KG1 (cell line): ENCODE measurements around the gene AKR1C3.
"Not testable (repeated sequence)": the region's sequence is repeated elsewhere in the genome, so short reads cannot be mapped to it uniquely, and the experiment has no call there.

Experiments
- DNase-seq: peaks from one replicate; lab custom pipeline; 2025; lab: John Stamatoyannopoulos, UW

The AKR1C3 gene

GRCh38 chr10:5094265-5095205 lies at the start of gene AKR1C3:
Gene AKR1C3, plus strand, starts transcription at chr10:5094414. Its CDS starts 31 bp downstream, at chr10:5094445.
- no peak for DNase-seq

DNA sequence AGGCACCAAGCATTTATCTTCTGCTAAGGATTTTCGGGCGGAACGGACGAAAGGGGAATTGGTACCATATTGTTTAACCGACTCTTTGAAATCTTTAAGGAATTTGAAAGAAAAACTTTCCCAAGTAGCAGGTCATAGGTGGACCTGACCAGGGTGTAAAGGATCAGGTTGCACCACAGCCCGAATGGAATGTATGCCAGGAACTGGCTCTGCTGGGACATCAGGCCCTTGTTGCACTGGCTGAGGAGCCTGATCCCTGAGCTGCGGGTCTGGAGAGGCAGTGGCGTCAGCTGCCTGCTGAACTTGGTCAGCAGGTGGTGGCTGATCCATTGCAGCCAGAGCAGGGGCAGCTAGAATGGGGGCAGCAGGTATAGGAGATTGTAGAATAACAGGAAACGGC lies 49.1 kb upstream of the AKR1C3 start:
- no peak for DNase-seq

- no peak for DNase-seq
Observed at GRCh38 chr10:5046410-5046809, 47.8 kb upstream of the AKR1C3 start.

DNA sequence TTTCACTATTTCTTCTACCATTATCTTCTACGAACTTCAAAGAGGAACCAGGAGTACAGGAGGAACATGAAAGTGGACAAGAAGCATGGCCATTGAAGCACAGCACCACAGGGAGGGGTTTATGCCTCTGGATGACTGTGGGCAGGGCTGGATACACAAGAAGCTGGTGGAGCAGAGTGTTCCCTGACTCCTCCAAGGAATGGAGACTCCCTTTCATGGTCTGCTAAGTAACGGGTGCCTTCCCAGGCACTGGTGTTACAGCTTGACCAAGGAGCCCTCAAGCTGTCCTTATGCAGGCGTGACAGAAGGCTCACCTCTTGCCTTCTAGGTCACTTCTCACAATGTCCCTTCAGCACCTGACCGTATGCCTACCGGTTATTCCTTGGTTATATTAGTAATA lies 47.2 kb upstream of the AKR1C3 start:
- not testable (repeated sequence) for DNase-seq

- no peak for DNase-seq
Observed at GRCh38 chr10:5047912-5048628, 46.1 kb upstream of the AKR1C3 start.

DNA sequence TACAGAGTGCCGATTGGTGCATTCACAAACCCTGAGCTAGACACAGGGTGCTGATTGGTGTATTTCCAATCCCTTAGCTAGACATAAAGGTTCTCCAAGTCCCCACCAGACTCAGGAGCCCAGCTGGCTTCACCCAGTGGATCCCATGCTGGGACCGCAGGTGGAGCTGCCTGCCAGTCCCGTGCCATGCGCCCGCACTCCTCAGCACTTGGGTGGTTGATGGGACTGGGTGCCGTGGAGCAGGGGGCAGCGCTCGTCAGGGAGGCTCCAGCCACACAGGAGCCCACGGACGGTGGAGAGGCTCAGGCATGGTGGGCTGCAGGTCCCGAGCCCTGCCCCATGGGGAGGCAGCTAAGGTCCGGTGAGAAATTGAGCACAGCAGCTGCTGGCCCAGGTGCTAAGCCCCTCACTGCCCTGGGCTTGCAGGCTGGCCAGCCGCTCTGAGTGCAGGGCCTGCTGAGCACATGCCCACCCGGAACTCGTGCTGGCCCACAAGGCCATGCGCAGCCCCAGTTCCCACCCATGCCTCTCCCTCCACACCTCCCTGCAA lies 41.2 kb upstream of the AKR1C3 start:
- not testable (repeated sequence) for DNase-seq

DNA sequence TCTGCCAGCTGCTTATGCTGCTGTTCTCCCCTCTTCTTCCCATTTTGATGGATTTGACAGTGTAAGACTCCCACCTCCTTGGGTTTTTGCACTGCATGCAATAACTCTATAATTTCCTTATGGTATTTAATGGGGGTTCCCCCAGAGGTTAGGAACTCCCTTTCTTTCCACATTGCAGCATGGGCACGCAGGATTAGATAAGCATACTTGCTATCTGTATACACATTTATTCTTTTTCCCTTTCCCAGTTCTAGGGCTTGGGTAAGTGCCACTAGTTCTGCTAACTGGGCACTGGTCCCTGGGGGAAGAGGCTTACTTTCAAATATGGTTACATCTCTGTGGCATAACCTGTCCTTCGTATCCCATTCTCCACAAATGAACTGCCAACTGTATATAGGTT lies 39.4 kb upstream of the AKR1C3 start:
- not testable (repeated sequence) for DNase-seq

DNA sequence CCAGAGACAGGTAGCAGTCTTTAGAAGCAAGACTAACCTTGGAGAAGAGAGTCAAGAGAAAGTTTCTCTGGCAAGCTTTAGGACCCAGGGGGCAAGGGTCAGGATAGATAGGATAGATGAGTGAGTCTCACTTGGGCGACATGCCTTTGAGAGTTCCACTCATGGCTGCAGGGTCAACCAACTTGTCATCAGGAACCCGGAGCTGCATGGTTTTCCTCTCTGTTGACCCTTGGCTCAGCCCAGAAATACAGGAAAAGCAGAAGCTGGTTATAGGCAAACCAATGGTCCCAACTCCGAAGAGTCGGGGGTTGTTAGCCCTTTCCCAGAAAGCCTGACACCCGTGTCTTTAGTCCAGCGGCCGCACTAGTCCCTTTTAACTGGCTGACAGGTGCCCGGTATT lies 34.9 kb upstream of the AKR1C3 start:
- not testable (repeated sequence) for DNase-seq

DNA sequence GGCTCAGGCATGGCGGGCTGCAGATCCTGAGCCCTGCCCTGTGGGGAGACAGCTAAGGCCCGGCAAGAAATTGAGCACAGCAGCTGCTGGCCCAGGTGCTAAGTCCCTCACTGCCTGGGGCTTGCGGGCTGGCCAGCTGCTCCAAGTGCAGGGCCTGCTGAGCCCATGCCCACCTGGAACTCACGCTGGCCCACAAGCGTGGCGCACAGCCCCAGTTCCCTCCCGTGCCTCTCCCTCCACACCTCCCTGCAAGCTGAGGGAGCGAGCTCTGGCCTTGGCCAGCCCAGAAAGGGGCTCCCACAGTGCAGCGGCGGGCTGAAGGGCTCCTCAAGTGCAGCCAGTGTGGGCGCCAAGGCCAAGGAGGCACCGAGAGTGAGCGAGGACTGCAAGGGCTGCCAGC lies 33.4 kb upstream of the AKR1C3 start:
- DNase-seq, result not testable (repeated sequence)

GRCh38 chr10:5064656-5065055 lies 29.6 kb upstream of the AKR1C3 start:
- no peak for DNase-seq

GRCh38 chr10:5068274-5068984 lies 25.8 kb upstream of the AKR1C3 start:
- no peak for DNase-seq

DNA sequence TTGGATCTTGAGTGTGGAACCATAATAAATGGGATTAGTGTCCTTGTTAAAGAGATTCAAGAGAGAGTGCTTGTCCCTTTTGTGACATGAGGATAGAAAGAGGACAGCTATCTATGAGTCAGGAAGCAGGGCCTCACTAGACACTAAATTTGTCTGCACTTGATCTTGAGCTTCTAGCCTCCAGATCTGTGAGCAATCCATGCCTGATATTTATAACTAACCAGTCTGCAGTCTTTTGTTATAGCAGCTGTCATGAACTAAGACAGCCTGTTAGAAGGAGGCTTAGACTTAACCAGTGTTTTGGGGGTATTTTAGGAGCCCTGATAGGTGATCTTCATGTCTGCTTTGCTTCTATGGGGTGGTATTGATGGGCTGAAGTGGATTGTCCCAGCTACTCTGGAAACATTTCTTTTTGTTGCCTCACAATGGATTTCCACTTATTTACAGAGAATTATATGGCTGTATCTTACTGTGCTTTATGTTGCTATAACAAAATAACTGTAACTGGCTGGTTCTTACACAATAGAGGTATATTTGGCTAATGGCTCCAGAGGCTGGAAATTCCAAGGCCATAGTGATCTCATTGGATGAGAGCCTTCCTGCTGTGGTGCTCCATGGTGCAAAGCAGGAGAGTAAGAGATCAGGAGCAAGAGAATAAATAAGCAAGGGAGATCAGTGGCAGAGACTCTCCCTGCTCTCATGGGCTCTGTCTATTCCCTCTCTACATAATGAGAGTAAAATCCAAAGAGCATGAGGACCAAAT lies 23.4 kb upstream of the AKR1C3 start:
- no peak for DNase-seq

GRCh38 chr10:5071411-5072198 lies 22.6 kb upstream of the AKR1C3 start:
- no peak for DNase-seq

DNA sequence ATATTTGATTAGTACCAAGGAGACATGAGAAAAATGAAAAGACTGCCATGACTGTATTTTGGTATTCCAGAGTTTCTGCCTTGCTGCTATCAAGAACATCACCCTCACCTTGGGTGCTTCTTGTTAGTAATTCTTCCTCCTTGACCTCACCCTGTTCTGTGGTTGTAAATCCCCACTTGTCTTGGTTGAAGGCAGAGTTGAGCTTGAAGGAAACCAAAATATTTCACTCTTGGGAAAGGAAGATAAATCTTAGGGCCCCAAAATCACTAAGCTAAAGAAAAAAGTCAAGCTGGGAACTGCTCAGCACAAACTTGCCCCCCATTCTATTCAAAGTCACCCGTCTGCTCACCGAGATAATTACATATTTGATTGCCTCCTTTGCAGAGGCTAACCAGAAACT lies 20.6 kb upstream of the AKR1C3 start:
- no peak for DNase-seq

GRCh38 chr10:5076615-5077014 lies 17.6 kb upstream of the AKR1C3 start:
- DNase-seq, result no peak

GRCh38 chr10:5078547-5079180 lies 15.6 kb upstream of the AKR1C3 start:
- DNase-seq, result no peak

GRCh38 chr10:5079306-5079830 lies 14.8 kb upstream of the AKR1C3 start:
- no peak for DNase-seq

DNA sequence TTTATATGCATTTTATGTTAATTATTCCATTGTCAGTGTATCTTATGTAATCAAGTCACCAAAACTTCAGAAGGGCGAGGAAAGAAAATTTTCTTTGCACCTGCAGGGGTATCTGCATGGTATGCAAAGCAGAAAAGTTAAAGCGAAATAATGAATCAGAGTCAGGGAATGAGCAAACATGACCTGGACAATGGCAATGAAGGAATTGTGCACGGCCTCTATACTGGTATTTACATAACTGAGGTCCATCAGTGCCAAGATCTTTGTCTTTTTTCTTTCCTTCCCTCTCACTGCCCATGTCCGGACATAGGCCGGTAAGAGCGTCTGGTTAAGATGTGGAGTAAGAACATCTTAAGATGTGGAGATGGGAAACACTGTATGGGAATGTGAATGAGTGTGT lies 14.4 kb upstream of the AKR1C3 start:
- DNase-seq, result no peak

GRCh38 chr10:5081091-5081490 lies 13.1 kb upstream of the AKR1C3 start:
- DNase-seq, result no peak

- no peak for DNase-seq
Observed at GRCh38 chr10:5088703-5089261, 5.4 kb upstream of the AKR1C3 start.
